Activated naive CD4-positive, alpha-beta T cell treated with anti-CD3 and anti-CD28 coated beads for 36 hours (primary cell): ENCODE measurements around the gene CNIH3. TPM values are rescaled to one million over a fixed set of nuclear protein-coding genes. Genes with fewer than 3 reads are reported as not detected.

ENCODE experiments used
- CTCF ChIA-PET: fragments of 350-600 bp; sonication (Branson Sonifier 250); formaldehyde crosslinking; loops from one replicate; lab custom pipeline; 2021; ENCODE audit warnings: antibody characterized with exemption; lab: Charles Lee
- DNase-seq: peaks from one replicate; pipeline ENCODE4 v3.0.0-alpha.2; 2020
- H3K27ac Mint-ChIP-seq: one replicate; pipeline ENCODE4 v1.8.0; 2021; ENCODE audit warnings: mild to moderate bottlenecking, mixed read lengths
- H3K27me3 Mint-ChIP-seq: one replicate; pipeline ENCODE4 v1.8.0; 2021; ENCODE audit warnings: low read depth, mixed read lengths
- H3K36me3 Mint-ChIP-seq: one replicate; pipeline ENCODE4 v1.8.0; 2021; ENCODE audit warnings: low read depth, mixed read lengths
- H3K4me1 Mint-ChIP-seq: one replicate; pipeline ENCODE4 v1.8.0; 2021; ENCODE audit warnings: low read depth, mixed read lengths
- H3K4me3 Mint-ChIP-seq: one replicate; pipeline ENCODE4 v1.8.0; 2021; ENCODE audit warnings: mild to moderate bottlenecking, moderate library complexity, mixed read lengths
- H3K9me3 Mint-ChIP-seq: one replicate; pipeline ENCODE4 v1.8.0; 2021; ENCODE audit warnings: mixed read lengths
- intact Hi-C: fragments of 100-400 bp; cut with micrococcal nuclease; formaldehyde crosslinking; loops from one replicate; pipeline ENCODE4 v1.15.1; 2023
- total RNA-seq, 2 experiments: library from RNA; stranded (reverse); gene quantifications; one replicate each; pipeline ENCODE4 v1.2.3, GENCODE V29; 2021

CNIH3 gene
- total RNA-seq, 2 experiments from 2014 or later = 0.59 to 2.5 TPM

- Mint-ChIP-seq H3K9me3 (peaks cover 11% of the 10 kb centered on the region), H3K4me3 (no peak overlapping the region), H3K36me3 (no peaks in the 10 kb centered on the region), H3K4me1 (peaks cover 39% of the 10 kb centered on the region), H3K27me3 (peaks cover 55% of the 10 kb centered on the region), H3K27ac (no peak overlapping the region)
- intact Hi-C loops = loop anchor here (5.0 to 10.0 kb wide), 6 partner anchors 108 to 1277 kb away; partner anchors contain the start of genes DEGS1 and WDR26
- CTCF ChIA-PET = no interaction called here
- no peak for DNase-seq
Observed at GRCh38 chr1:224620105-224620504, 4.0 kb downstream of the CNIH3 start.

GRCh38 chr1:224621813-224622682 is 5.9 kb downstream of the CNIH3 start:
- H3K4me3 Mint-ChIP-seq = no peak overlapping the region
- CTCF ChIA-PET = interaction anchor here (1.2 kb wide), 1 partner anchor 301 kb away, joined by 3 read pairs; no protein-coding TSS in a partner anchor
- peaks cover 11% of the 10 kb centered on the region for H3K9me3 Mint-ChIP-seq
- peaks cover 28% of the 10 kb centered on the region for H3K4me1 Mint-ChIP-seq
- DNase-seq = no peak
- no peak overlapping the region for H3K27ac Mint-ChIP-seq
- peaks cover 40% of the 10 kb centered on the region for H3K27me3 Mint-ChIP-seq
- no peaks in the 10 kb centered on the region for H3K36me3 Mint-ChIP-seq
- intact Hi-C loops = loop anchor here (5.0 to 10.0 kb wide), 6 partner anchors 110 to 1275 kb away; partner anchors contain the start of genes DEGS1 and WDR26

GRCh38 chr1:224622831-224623230 is 6.7 kb downstream of the CNIH3 start:
- Mint-ChIP-seq H3K4me1 (peaks cover 24% of the 10 kb centered on the region), H3K27ac (no peak overlapping the region), H3K36me3 (no peaks in the 10 kb centered on the region), H3K27me3 (peaks cover 34% of the 10 kb centered on the region), H3K9me3 (peaks cover 11% of the 10 kb centered on the region), H3K4me3 (no peak overlapping the region)
- intact Hi-C loops = loop anchor here (5.0 to 10.0 kb wide), 6 partner anchors 111 to 1274 kb away; partner anchors contain the start of genes DEGS1 and WDR26
- DNase-seq = no peak
- CTCF ChIA-PET = interaction anchor here (0.7 to 1.3 kb wide), 2 partner anchors 109 to 166 kb away, joined by 3 read pairs; no protein-coding TSS in a partner anchor

- peak overlapping the region; percentile 82 for H3K27ac Mint-ChIP-seq
- CTCF ChIA-PET = interaction anchor here (0.6 to 1.3 kb wide), 3 partner anchors 10 to 166 kb away, joined by 3 read pairs; no protein-coding TSS in a partner anchor
- peaks cover 30% of the 10 kb centered on the region for H3K27me3 Mint-ChIP-seq
- intact Hi-C loops = loop anchor here (5.0 to 10.0 kb wide), 6 partner anchors 111 to 1274 kb away; partner anchors contain the start of genes DEGS1 and WDR26
- peaks cover 24% of the 10 kb centered on the region for H3K4me1 Mint-ChIP-seq
- H3K9me3 Mint-ChIP-seq = peaks cover 11% of the 10 kb centered on the region
- no peak overlapping the region for H3K4me3 Mint-ChIP-seq
- peak; percentile 18 for DNase-seq
- no peaks in the 10 kb centered on the region for H3K36me3 Mint-ChIP-seq
Observed at GRCh38 chr1:224623310-224623714, 7.2 kb downstream of the CNIH3 start.

- CTCF ChIA-PET = interaction anchor here (0.6 to 1.3 kb wide), 3 partner anchors 10 to 167 kb away, joined by 3 read pairs; no protein-coding TSS in a partner anchor
- peak overlapping the region; percentile 46 for H3K4me3 Mint-ChIP-seq
Observed at GRCh38 chr1:224623743-224624333, 7.7 kb downstream of the CNIH3 start.

GRCh38 chr1:224624432-224624831 is 8.3 kb downstream of the CNIH3 start:
- CTCF ChIA-PET = no interaction called here
- Mint-ChIP-seq H3K36me3 (no peaks in the 10 kb centered on the region), H3K27ac (peak overlapping the region; percentile 52), H3K4me3 (peak overlapping the region; percentile 46), H3K4me1 (peaks cover 21% of the 10 kb centered on the region), H3K9me3 (peaks cover 11% of the 10 kb centered on the region), H3K27me3 (peaks cover 19% of the 10 kb centered on the region)
- intact Hi-C loops = loop anchor here (1.0 to 10.0 kb wide), 8 partner anchors 82 to 1273 kb away; partner anchors contain the start of genes DEGS1 and WDR26
- no peak for DNase-seq

More at GRCh38 chr1:224623743-224624333, 7.7 kb downstream of the CNIH3 start:
- intact Hi-C loops = loop anchor here (1.0 to 10.0 kb wide), 8 partner anchors 81 to 1273 kb away; partner anchors contain the start of genes DEGS1 and WDR26
- Mint-ChIP-seq H3K27me3 (peaks cover 25% of the 10 kb centered on the region), H3K4me1 (peaks cover 23% of the 10 kb centered on the region), H3K9me3 (peaks cover 11% of the 10 kb centered on the region), H3K36me3 (no peaks in the 10 kb centered on the region), H3K27ac (peak overlapping the region; percentile 82)
- peak; percentile 92 for DNase-seq

GRCh38 chr1:224626042-224626441 is 9.9 kb downstream of the CNIH3 start:
- CTCF ChIA-PET = interaction anchor here (1.1 to 1.3 kb wide), 2 partner anchors 15 to 19 kb away, joined by 3 read pairs; no protein-coding TSS in a partner anchor
- Mint-ChIP-seq H3K9me3 (peaks cover 11% of the 10 kb centered on the region), H3K27ac (no peak overlapping the region), H3K36me3 (no peaks in the 10 kb centered on the region), H3K4me1 (peaks cover 21% of the 10 kb centered on the region), H3K4me3 (no peak overlapping the region), H3K27me3 (peaks cover 13% of the 10 kb centered on the region)
- intact Hi-C loops = loop anchor here (10.0 kb wide), 1 partner anchor 441 kb away; the partner anchor contains the start of gene DEGS1
- no peak for DNase-seq

- Mint-ChIP-seq H3K9me3 (no peaks in the 10 kb centered on the region), H3K27ac (no peak overlapping the region), H3K4me1 (peaks cover under 1% of the 10 kb centered on the region), H3K36me3 (no peaks in the 10 kb centered on the region), H3K4me3 (no peak overlapping the region), H3K27me3 (no peaks in the 10 kb centered on the region)
- no peak for DNase-seq
- intact Hi-C loops = loop anchor here (10.0 kb wide), 1 partner anchor 445 kb away; the partner anchor contains the start of gene DEGS1
- CTCF ChIA-PET = no interaction called here
Observed at GRCh38 chr1:224629965-224630364, 13.8 kb downstream of the CNIH3 start.

- Mint-ChIP-seq H3K27ac (no peak overlapping the region), H3K27me3 (no peaks in the 10 kb centered on the region), H3K36me3 (no peaks in the 10 kb centered on the region), H3K4me1 (no peaks in the 10 kb centered on the region), H3K9me3 (no peaks in the 10 kb centered on the region), H3K4me3 (no peak overlapping the region)
- CTCF ChIA-PET = interaction anchor here (1.6 to 2.2 kb wide), 2 partner anchors 13 to 220 kb away, joined by 4 to 7 read pairs; no protein-coding TSS in a partner anchor
- no peak for DNase-seq
- intact Hi-C loops = no loop called here
Observed at GRCh38 chr1:224631462-224632115, 15.5 kb downstream of the CNIH3 start.

GRCh38 chr1:224632381-224632871 is 16.3 kb downstream of the CNIH3 start:
- no peak for DNase-seq
- no peaks in the 10 kb centered on the region for H3K36me3 Mint-ChIP-seq
- no peak overlapping the region for H3K27ac Mint-ChIP-seq
- no peaks in the 10 kb centered on the region for H3K9me3 Mint-ChIP-seq
- intact Hi-C loops = no loop called here
- no peak overlapping the region for H3K4me3 Mint-ChIP-seq
- CTCF ChIA-PET = interaction anchor here (1.6 to 2.2 kb wide), 2 partner anchors 12 to 219 kb away, joined by 4 to 7 read pairs; no protein-coding TSS in a partner anchor
- no peaks in the 10 kb centered on the region for H3K27me3 Mint-ChIP-seq
- H3K4me1 Mint-ChIP-seq = no peaks in the 10 kb centered on the region

GRCh38 chr1:224632921-224633321 is 16.8 kb downstream of the CNIH3 start:
- DNase-seq = no peak
- intact Hi-C loops = no loop called here
- H3K4me1 Mint-ChIP-seq = no peaks in the 10 kb centered on the region
- H3K36me3 Mint-ChIP-seq = no peaks in the 10 kb centered on the region
- no peaks in the 10 kb centered on the region for H3K9me3 Mint-ChIP-seq
- H3K27ac Mint-ChIP-seq = no peak overlapping the region
- H3K27me3 Mint-ChIP-seq = no peaks in the 10 kb centered on the region
- H3K4me3 Mint-ChIP-seq = no peak overlapping the region
- CTCF ChIA-PET = interaction anchor here (2.2 kb wide), 1 partner anchor 11 kb away, joined by 7 read pairs; no protein-coding TSS in a partner anchor
